Breast epithelium (tissue), 3 donors: ENCODE measurements around the gene MSH3.

Experiments
- POLR2A ChIP-seq: fragments of 450-650 bp; IDR thresholded peaks from one replicate; pipeline ENCODE4 v1.6.1; 2016; ENCODE audit warnings: antibody characterized with exemption, mild to moderate bottlenecking, moderate library complexity
- POLR2AphosphoS5 ChIP-seq, 3 donors: sonication (generic); formaldehyde crosslinking; IDR thresholded peaks; one replicate each; pipeline ENCODE4 v1.6.1; 2017; ENCODE audit warnings: antibody characterized with exemption in 3 of 3
- TF ChIP-seq, protein P1 (sequence below), 3 donors: fragments of 450-650 bp; IDR thresholded peaks; one replicate each; pipeline ENCODE4 v1.5.1; 2016 to 2017; ENCODE audit warnings: antibody characterized with exemption in 3 of 3, mild to moderate bottlenecking in 3 of 3, moderate library complexity in 3 of 3

DNA sequence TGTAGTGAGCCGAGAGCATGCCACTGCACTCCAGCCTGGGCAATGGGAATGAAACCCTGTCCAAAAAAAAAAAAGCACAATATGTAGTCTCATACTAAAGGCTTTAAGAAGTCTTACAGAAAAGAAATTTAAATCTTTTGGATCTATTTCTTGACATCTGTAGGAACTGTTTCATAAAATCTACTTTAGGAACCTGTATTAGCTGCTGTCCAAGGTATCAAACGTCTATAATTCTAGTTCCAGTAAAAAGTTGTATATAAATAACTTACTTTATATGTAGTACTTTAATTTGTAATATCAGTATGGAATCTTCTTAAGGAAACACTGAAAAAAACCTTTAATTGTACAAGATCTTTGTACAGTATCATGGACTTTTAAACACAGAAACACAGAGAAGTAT, 199.0 kb downstream of the MSH3 start:
- TF ChIP-seq, protein P1, sequence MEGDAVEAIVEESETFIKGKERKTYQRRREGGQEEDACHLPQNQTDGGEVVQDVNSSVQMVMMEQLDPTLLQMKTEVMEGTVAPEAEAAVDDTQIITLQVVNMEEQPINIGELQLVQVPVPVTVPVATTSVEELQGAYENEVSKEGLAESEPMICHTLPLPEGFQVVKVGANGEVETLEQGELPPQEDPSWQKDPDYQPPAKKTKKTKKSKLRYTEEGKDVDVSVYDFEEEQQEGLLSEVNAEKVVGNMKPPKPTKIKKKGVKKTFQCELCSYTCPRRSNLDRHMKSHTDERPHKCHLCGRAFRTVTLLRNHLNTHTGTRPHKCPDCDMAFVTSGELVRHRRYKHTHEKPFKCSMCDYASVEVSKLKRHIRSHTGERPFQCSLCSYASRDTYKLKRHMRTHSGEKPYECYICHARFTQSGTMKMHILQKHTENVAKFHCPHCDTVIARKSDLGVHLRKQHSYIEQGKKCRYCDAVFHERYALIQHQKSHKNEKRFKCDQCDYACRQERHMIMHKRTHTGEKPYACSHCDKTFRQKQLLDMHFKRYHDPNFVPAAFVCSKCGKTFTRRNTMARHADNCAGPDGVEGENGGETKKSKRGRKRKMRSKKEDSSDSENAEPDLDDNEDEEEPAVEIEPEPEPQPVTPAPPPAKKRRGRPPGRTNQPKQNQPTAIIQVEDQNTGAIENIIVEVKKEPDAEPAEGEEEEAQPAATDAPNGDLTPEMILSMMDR (IDR thresholded peaks at IDR 0.05), result no peak
- no peak for TF ChIP-seq POLR2AphosphoS5 (IDR thresholded peaks at IDR 0.05)
- no peak for TF ChIP-seq POLR2A
